DND-41 (cell line): ENCODE measurements around the gene L3MBTL2.

Source experiments
- ATAC-seq: fragments of 200-7000 bp; cut with Tn5 transposase; 3 replicates; pipeline ENCODE4 v1.9.1; 2021; ENCODE audit warnings: low read depth; ENCODE audit not compliant: insufficient read depth
- DNase-seq: peaks from one replicate; pipeline ENCODE4 v3.0.0-alpha.2; 2020
- H2AFZ ChIP-seq: 2 replicates; pipeline ENCODE4 v1.6.0; 2012; ENCODE audit warnings: low read depth, low read length
- H3K27ac ChIP-seq: 2 replicates; pipeline ENCODE4 v1.5.1; 2012; ENCODE audit warnings: low read length, inconsistent platforms
- H3K27me3 ChIP-seq: fragments of 200-600 bp; sonication (generic); 2 replicates; pipeline ENCODE4 v1.6.0; 2012; ENCODE audit warnings: low read length, mild to moderate bottlenecking, inconsistent platforms; ENCODE audit not compliant: insufficient read depth, poor library complexity
- H3K36me3 ChIP-seq: 2 replicates; pipeline ENCODE4 v1.5.1; 2012; ENCODE audit warnings: low read length, inconsistent platforms; ENCODE audit not compliant: insufficient read depth
- H3K4me1 ChIP-seq: 2 replicates; pipeline ENCODE4 v1.5.1; 2012; ENCODE audit warnings: mild to moderate bottlenecking, low read length; ENCODE audit not compliant: insufficient read depth
- H3K4me2 ChIP-seq: 2 replicates; pipeline ENCODE4 v1.6.0; 2012; ENCODE audit warnings: mild to moderate bottlenecking, moderate library complexity, low read length, inconsistent platforms; ENCODE audit not compliant: insufficient read depth
- H3K4me3 ChIP-seq, 2 experiments: fragments of 200-600 bp in 1 of 2; shearing (Covaris generic) in 1 of 2; 2 replicates each; pipeline ENCODE4 v1.5.1; 2012 to 2016; ENCODE audit warnings: inconsistent platforms in 2 of 2, low read length in 2 of 2, mild to moderate bottlenecking in 2 of 2, low read depth in 1 of 2, moderate library complexity in 1 of 2
- H3K79me2 ChIP-seq: 2 replicates; pipeline ENCODE4 v1.6.0; 2012; ENCODE audit warnings: low read length, inconsistent platforms; ENCODE audit not compliant: insufficient read depth
- H3K9ac ChIP-seq: 2 replicates; pipeline ENCODE4 v1.6.0; 2012; ENCODE audit warnings: low read depth, mild to moderate bottlenecking, inconsistent platforms, low read length, moderate library complexity
- H3K9me3 ChIP-seq: 2 replicates; pipeline ENCODE4 v1.5.1; 2012; ENCODE audit warnings: low read length, moderate library complexity, mild to moderate bottlenecking, inconsistent platforms; ENCODE audit not compliant: insufficient read depth, severe bottlenecking
- H4K20me1 ChIP-seq: 2 replicates; pipeline ENCODE4 v1.6.0; 2012; ENCODE audit warnings: low read length; ENCODE audit not compliant: insufficient read depth
- EZH2 ChIP-seq: IDR thresholded peaks from 3 replicates; pipeline ENCODE4 v1.6.1; 2012; ENCODE audit warnings: borderline replicate concordance, low read depth, mild to moderate bottlenecking, moderate library complexity, low read length, inconsistent platforms; ENCODE audit not compliant: severe bottlenecking
- TF ChIP-seq, protein P1 (sequence below): IDR thresholded peaks from 2 replicates; pipeline ENCODE4 v1.5.1; 2012; ENCODE audit warnings: borderline replicate concordance, low read length, moderate library complexity, mild to moderate bottlenecking; ENCODE audit not compliant: poor library complexity, severe bottlenecking; ENCODE audit errors: extremely low read depth

The L3MBTL2 gene

GRCh38 chr22:41206719-41207118 lies 1.6 kb downstream of the L3MBTL2 start:
- H4K20me1 ChIP-seq, result no peaks in the 10 kb centered on the region
- H3K9ac ChIP-seq, result no peak overlapping the region
- H3K27ac ChIP-seq, result no peak overlapping the region
- no peak overlapping the region for H2AFZ ChIP-seq
- ATAC-seq, result no peak
- peaks cover 21% of the 10 kb centered on the region for H3K4me1 ChIP-seq
- peak overlapping the region; percentile 78 for H3K4me2 ChIP-seq
- H3K4me3 ChIP-seq, result no peak overlapping the region
- no peaks in the 10 kb centered on the region for H3K27me3 ChIP-seq
- H3K36me3 ChIP-seq, result peaks cover 19% of the 10 kb centered on the region
- no peak for DNase-seq
- H3K9me3 ChIP-seq, result no peaks in the 10 kb centered on the region
- no peak for TF ChIP-seq EZH2
- H3K79me2 ChIP-seq, result peaks cover 44% of the 10 kb centered on the region

- Histone ChIP-seq H3K4me3 (no peak overlapping the region), H3K4me2 (peak overlapping the region; percentile 66; the same call in 1 of the 2 replicates), H3K9ac (no peak overlapping the region), H3K36me3 (peaks cover 52% of the 10 kb centered on the region), H2AFZ (no peak overlapping the region), H3K27ac (no peak overlapping the region), H3K9me3 (peaks cover 3% of the 10 kb centered on the region), H3K4me1 (peaks cover 31% of the 10 kb centered on the region), H3K27me3 (no peaks in the 10 kb centered on the region), H3K79me2 (peaks cover 5% of the 10 kb centered on the region), H4K20me1 (no peaks in the 10 kb centered on the region)
- TF ChIP-seq EZH2, result no peak
- TF ChIP-seq, protein P1, sequence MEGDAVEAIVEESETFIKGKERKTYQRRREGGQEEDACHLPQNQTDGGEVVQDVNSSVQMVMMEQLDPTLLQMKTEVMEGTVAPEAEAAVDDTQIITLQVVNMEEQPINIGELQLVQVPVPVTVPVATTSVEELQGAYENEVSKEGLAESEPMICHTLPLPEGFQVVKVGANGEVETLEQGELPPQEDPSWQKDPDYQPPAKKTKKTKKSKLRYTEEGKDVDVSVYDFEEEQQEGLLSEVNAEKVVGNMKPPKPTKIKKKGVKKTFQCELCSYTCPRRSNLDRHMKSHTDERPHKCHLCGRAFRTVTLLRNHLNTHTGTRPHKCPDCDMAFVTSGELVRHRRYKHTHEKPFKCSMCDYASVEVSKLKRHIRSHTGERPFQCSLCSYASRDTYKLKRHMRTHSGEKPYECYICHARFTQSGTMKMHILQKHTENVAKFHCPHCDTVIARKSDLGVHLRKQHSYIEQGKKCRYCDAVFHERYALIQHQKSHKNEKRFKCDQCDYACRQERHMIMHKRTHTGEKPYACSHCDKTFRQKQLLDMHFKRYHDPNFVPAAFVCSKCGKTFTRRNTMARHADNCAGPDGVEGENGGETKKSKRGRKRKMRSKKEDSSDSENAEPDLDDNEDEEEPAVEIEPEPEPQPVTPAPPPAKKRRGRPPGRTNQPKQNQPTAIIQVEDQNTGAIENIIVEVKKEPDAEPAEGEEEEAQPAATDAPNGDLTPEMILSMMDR, result no peak
- ATAC-seq (no peak), DNase-seq (no peak)
Observed at GRCh38 chr22:41215409-41215808, 10.3 kb downstream of the L3MBTL2 start.

DNA sequence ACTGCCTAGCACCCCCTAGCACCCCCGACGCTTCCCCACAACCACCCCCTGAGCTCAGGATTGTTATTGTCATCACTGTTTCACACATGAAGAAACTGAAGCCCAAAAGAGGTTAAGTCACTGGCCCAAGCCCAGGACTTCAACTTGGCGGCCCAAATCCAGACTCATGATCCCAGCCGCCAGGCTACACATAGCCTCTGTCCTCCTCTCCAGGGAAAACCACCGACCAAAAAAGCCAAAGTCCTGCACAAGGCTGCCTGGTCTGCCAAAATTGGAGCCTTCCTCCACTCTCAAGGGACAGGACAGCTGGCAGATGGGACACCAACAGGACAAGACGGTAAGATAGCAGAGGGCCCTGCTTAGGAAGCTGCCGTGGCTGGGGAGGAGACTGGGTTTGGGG lies 10.8 kb downstream of the L3MBTL2 start:
- H3K36me3 ChIP-seq, result peaks cover 53% of the 10 kb centered on the region
- H3K4me3 ChIP-seq, result peak overlapping the region in 1 of 2 experiments; percentile 25; a peak in 2 of 4 replicates
- no peaks in the 10 kb centered on the region for H4K20me1 ChIP-seq
- H2AFZ ChIP-seq, result no peak overlapping the region
- H3K9me3 ChIP-seq, result peaks cover 3% of the 10 kb centered on the region
- peak overlapping the region; percentile 66 for H3K4me2 ChIP-seq
- H3K4me1 ChIP-seq, result peaks cover 31% of the 10 kb centered on the region
- H3K27ac ChIP-seq, result peak overlapping the region; percentile 84
- TF ChIP-seq EZH2, result no peak
- TF ChIP-seq, protein P1, result no peak
- H3K27me3 ChIP-seq, result no peaks in the 10 kb centered on the region
- DNase-seq (no peak), ATAC-seq (no peak)
- peaks cover 2% of the 10 kb centered on the region for H3K79me2 ChIP-seq
- H3K9ac ChIP-seq, result peak overlapping the region; percentile 55; the same call in 1 of the 2 replicates

GRCh38 chr22:41216984-41217383 lies 11.9 kb downstream of the L3MBTL2 start:
- Histone ChIP-seq H3K9ac (peak overlapping the region; percentile 55), H3K9me3 (peaks cover 3% of the 10 kb centered on the region), H3K4me1 (peaks cover 31% of the 10 kb centered on the region), H3K4me3 (peak overlapping the region in 1 of 2 experiments; percentile 50; a peak in 2 of 4 replicates), H3K4me2 (peak overlapping the region; percentile 66), H3K27me3 (no peaks in the 10 kb centered on the region), H3K36me3 (peaks cover 58% of the 10 kb centered on the region), H2AFZ (peak overlapping the region; percentile 69), H3K79me2 (peaks cover 2% of the 10 kb centered on the region), H3K27ac (peak overlapping the region; percentile 84), H4K20me1 (no peaks in the 10 kb centered on the region)
- ATAC-seq (no peak), DNase-seq (no peak)
- TF ChIP-seq, protein P1, result no peak
- TF ChIP-seq EZH2, result no peak
